GM18868 (cell line): ENCODE measurements around the gene SPRN.
"Not testable (repeated sequence)": the region's sequence is repeated elsewhere in the genome, so short reads cannot be mapped to it uniquely, and the experiment has no call there.

Source experiments
- ATAC-seq: cut with Tn5 transposase; IDR thresholded peaks from one replicate; pipeline ENCODE4 v1.9.1; 2021; ENCODE audit warnings: mild to moderate bottlenecking, moderate library complexity; ENCODE audit not compliant: unreplicated experiment

The SPRN gene

GRCh38 chr10:133388973-133389818, 35.2 kb downstream of the SPRN start:
- peak; percentile 85 for ATAC-seq

- ATAC-seq, result no peak
These were observed 36.0 kb downstream of the SPRN start for GRCh38 chr10:133388236-133388972.

DNA sequence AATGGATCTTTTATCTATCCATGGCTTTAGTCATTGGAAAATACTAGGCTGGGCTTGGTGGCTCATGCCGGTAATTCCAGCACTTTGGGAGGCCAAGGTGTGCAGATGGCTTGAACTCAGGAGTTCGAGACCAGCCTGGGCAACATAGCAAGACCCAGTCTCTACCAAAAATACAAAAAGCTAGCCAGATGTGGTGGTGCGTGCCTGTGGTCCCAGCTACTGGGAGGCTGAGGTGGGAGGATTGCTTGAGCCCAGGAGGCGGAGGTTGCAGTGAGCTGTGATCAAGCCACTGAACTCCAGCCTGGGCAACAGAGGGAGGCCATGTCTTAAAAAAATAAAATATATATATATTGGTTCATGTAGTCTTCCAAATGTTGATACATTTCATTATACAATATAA, 37.5 kb downstream of the SPRN start:
- ATAC-seq, result not testable (repeated sequence)

DNA sequence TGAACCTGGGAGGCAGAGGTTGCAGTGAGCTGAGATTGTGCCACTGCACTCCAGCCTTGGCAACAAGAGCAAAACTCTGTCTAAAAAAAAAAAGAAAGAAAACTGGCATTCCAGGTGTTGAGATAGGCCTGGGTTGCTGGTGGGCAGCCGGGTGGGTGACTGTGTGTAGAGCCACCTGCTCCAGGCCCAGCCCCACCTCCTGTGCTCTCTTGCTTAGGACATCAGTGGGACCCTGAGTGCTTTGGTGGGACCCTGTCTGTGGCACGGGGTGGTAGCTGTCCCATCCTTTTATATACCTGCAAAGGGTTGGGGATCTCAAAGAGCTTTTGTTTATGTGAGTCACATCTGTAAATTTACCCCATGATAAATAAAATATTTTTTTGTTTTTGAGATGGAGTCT, 39.2 kb downstream of the SPRN start:
- no peak for ATAC-seq

GRCh38 chr10:133384071-133384470, 40.4 kb downstream of the SPRN start:
- no peak for ATAC-seq

DNA sequence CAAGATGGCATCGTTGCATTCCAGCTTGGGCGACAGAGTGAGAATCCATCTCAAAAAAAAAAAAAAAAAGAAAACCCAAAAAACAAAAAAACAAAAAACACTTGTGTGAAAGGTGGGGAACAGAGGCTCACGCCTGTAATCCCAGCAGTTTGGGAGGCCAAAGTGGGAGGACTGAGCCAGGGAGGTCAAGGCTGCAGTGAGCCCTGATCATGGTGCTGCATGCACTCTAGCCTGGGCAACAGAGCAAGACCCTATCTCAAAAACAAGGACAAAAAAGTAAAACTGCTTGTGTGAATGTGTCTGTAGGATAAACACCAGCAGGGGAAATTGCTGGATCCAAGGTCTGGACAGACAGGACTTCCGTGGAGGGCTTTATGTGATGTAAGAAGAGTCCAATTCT, 40.9 kb downstream of the SPRN start:
- ATAC-seq, result no peak

GRCh38 chr10:133381036-133381435, 43.4 kb downstream of the SPRN start:
- no peak for ATAC-seq

DNA sequence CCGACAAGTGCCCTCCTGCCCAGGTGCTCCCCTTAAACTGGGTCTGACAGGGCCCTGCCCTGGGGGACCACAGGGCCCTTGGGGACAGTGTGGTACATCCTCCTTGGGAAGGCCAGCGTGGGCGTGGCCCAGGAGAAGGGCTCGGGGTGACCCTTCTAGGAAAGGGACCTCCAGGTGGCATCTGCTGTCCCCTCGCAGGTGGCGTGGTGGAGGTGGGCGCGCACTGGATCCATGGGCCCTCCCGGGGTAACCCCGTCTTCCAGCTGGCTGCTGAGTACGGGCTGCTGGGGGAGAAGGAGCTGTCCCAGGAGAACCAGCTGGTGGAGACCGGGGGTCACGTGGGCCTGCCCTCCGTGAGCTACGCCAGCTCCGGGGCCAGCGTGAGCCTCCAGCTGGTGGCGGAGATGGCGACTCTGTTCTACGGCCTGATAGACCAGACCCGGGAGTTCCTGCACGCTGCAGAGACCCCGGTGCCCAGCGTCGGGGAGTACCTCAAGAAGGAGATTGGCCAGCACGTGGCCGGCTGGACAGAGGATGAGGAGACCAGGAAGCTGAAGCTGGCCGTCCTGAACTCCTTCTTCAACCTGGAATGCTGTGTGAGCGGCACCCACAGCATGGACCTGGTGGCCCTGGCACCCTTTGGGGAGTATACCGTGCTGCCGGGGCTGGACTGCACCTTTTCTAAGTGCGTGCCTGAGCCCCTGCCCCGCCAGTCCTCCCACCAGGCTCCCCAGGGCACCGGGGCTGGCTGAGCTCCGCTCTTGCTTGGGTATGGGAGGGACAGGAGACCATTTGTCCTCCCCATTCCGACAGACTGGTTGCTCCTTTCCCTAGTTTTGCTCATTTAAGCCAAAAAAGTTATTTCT, 44.4 kb downstream of the SPRN start:
- no peak for ATAC-seq

DNA sequence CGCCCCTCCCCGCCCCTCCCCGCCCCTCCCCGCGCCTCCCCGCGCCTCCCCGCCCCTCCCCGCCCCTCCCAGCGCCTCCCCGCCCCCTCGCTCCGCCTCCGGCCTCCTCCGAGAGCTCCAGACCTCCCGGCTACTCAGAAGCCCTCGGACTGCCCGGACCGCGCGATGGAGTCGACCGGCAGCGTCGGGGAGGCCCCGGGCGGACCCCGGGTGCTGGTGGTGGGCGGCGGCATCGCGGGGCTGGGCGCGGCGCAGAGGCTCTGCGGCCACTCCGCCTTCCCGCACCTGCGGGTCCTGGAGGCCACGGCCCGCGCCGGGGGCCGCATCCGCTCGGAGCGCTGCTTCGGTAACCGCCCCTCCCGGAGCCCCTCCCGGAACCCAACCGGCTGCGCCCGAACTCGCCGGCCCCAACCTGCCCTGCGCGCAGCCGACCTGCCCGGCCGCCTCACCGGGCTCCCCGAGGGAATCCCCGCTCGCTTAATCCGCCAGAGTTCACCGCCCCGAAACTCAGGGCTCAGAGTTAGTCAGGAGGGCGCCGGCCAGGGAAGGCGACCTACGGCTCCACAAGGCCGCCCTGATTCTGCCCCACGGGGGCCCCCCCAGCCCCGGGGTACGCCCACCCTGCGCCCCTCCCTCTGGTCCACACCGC, 45.1 kb downstream of the SPRN start, which contains the start of gene PAOX:
TSS of gene PAOX (plus strand) at position 111 of the 649 bp plus-strand sequence. CDS start at position 166, 55 bp downstream.
- peak; percentile 49 for ATAC-seq

DNA sequence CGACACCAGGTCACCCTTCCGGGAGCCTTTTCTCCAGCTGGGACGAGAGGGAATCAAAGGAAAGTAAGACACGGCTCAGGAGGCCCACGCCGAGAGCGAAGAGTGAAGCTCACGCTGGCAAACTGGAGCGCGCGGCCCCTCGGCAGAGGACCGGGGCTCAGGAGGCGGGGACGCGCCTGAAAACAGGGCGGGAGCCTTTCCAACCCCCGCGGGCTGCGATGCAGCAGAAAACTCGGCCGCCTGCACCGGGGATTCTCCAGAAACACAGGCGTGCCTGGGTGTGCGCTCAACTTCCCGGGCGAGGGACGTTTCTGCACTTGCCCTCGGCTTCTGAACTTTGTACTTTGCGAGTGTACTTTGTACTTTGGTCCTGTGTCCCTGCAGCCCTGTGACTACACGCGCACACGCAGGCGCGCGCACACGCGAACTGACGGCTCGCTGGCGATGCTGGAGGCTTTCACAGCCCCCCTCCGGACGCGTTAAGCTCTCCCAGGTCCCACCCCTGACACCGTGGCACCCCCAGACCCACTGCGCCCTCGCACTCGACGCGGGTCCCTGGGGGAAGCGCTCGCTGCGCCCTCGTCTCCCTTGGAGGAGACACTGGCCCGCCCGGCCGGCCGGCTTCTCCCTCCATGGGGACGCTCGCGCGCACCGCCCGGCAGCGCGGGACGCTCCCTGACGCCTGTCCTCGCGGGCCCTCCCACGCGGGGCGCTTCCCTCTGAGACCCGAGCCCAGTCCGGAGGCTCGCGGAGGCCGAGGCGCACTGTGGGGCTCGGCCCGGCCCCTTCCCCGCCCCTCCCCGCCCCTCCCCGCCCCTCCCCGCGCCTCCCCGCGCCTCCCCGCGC, 46.0 kb downstream of the SPRN start:
- ATAC-seq, result peak; percentile 42

GRCh38 chr10:133377818-133378250, 46.6 kb downstream of the SPRN start:
- ATAC-seq, result no peak

GRCh38 chr10:133377025-133377817, 47.2 kb downstream of the SPRN start:
- no peak for ATAC-seq

- not testable (repeated sequence) for ATAC-seq
These were observed 48.2 kb downstream of the SPRN start for GRCh38 chr10:133376183-133376582.

DNA sequence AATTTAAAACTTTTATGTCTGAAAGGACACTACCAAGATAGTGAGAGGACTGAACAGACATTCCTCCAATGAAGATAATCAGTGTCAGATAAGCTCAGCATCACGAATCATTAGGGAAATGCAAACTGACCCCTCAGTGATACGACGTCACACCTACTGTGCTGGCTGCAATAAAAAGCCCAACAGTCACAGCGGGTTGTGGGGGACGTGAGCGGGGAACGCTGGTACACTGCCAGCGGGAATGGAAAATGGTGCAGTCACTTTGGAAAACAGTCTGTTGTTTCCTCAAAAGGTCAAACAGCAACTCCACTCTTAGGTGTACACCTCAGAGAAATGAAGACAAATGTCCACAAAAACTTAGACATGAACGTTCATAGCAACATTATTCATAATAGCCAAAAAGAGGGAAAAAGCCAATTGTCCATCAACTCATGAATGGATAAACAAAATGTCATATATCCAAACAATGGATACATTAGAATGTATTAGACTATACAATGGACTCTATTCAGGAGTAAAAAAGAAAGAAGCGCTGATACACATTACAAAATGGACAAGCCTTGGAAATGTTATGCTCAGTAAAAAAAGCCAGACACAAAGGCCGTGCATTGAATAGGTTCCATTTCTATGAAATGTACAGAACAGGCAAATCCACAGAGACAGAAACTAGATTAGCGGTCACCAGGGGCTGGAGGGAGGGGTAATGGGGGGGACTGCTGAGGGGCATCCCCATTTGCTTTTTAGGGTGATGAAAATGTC, 48.9 kb downstream of the SPRN start:
- no peak for ATAC-seq

- peak; percentile 97 for ATAC-seq
These were observed 51.0 kb downstream of the SPRN start, which contains the start of gene ECHS1 for GRCh38 chr10:133373174-133374090. TSS of gene ECHS1 (minus strand) at chr10:133373354. CDS start at chr10:133373333, 21 bp downstream.

- ATAC-seq, result no peak
These were observed 51.9 kb downstream of the SPRN start for GRCh38 chr10:133372507-133372906.
